Testis (tissue), 3 donors: ENCODE results near the gene SOX6. TPM values are rescaled to one million over a fixed set of nuclear protein-coding genes. Genes with fewer than 3 reads are reported as not detected.

ENCODE experiments used
- DNase-seq: peaks from one replicate; pipeline ENCODE4 v3.0.0-alpha.2; 2019
- H3K27ac ChIP-seq, 2 donors: fragments of 200-600 bp; sonication (generic); one replicate each; pipeline ENCODE4 v1.5.1; 2019
- H3K27me3 ChIP-seq: fragments of 200-600 bp; sonication (generic); one replicate; pipeline ENCODE4 v1.5.1; 2019
- H3K36me3 ChIP-seq: fragments of 200-600 bp; sonication (generic); one replicate; pipeline ENCODE4 v1.5.1; 2017; ENCODE audit warnings: low read depth; ENCODE audit errors: missing control alignments
- H3K4me1 ChIP-seq: fragments of 200-600 bp; sonication (generic); one replicate; pipeline ENCODE4 v1.5.1; 2019
- H3K4me3 ChIP-seq, 2 donors: fragments of 200-600 bp; sonication (generic); one replicate each; pipeline ENCODE4 v1.5.1; 2017 to 2019
- H3K9me3 ChIP-seq: fragments of 200-600 bp; sonication (generic); one replicate; pipeline ENCODE4 v1.5.1; 2017
- CTCF ChIP-seq, 3 experiments: fragments of 450-650 bp in 2 of 3; fragments of 200-600 bp in 1 of 3; sonication (generic) in 1 of 3; IDR thresholded peaks; one replicate each; pipeline ENCODE4 v1.5.1; 2016 to 2019; ENCODE audit warnings: antibody characterized with exemption in 3 of 3, mild to moderate bottlenecking in 2 of 3, moderate library complexity in 1 of 3
- POLR2A ChIP-seq: fragments of 450-650 bp; IDR thresholded peaks from one replicate; pipeline ENCODE4 v1.6.1; 2017; ENCODE audit warnings: antibody characterized with exemption, mild to moderate bottlenecking, moderate library complexity
- WGBS, 2 donors: methylation state at CpG; one replicate each; pipeline ENCODE4 v1.1.5; 2018; 5-methylcytosine and 5-hydroxymethylcytosine counted together
- intact Hi-C: fragments of 100-400 bp; cut with DNase I; formaldehyde crosslinking; loops from one replicate; pipeline ENCODE4 v1.15.1; 2023; ENCODE audit warnings: low total_unique reads
- polyA plus RNA-seq: library from polyadenylated mRNA; stranded (reverse); fragments of 350-450 nt; fragmentation: Illumina TruSeq; extraction: RNeasy Lipid Tissue Mini Kit (QIAGEN cat#74804); gene quantifications from one replicate; pipeline ENCODE4 v1.2.3, GENCODE V29; 2014; ENCODE audit warnings: low read depth, low replicate concordance; ENCODE audit not compliant: insufficient read depth
- total RNA-seq, 2 donors: library from RNA; depleted of rRNA; stranded (reverse); fragments of >200 nt; gene quantifications; one replicate each; pipeline ENCODE4 v1.2.3, GENCODE V29; 2016

SOX6 gene
- total and polyA plus RNA-seq, 3 donors from 2014 or later, result 39.6 to 74.0 (median 52.3) TPM

- no peak for DNase-seq
- no peaks in the 10 kb centered on the region for H3K27me3 ChIP-seq
- H3K4me3 ChIP-seq, result no peak overlapping the region
- TF ChIP-seq POLR2A, result no peak
- TF ChIP-seq CTCF (IDR thresholded peaks at IDR 0.05), result no peak
- H3K36me3 ChIP-seq, result no peaks in the 10 kb centered on the region
- no peaks in the 10 kb centered on the region for H3K9me3 ChIP-seq
- no peak overlapping the region for H3K27ac ChIP-seq
- 97 to 100% methylated on average over 2 of the region's 2 CpGs for WGBS, 2 donors
- H3K4me1 ChIP-seq, result no peaks in the 10 kb centered on the region
- intact Hi-C loops, result no loop called here
Measured at GRCh38 chr11:16087886-16088285, 268.5 kb downstream of the SOX6 start.

- Histone ChIP-seq H3K27ac (no peak overlapping the region), H3K27me3 (no peaks in the 10 kb centered on the region), H3K4me3 (no peak overlapping the region), H3K9me3 (no peaks in the 10 kb centered on the region), H3K4me1 (no peaks in the 10 kb centered on the region), H3K36me3 (no peaks in the 10 kb centered on the region)
- whole genome bisulfite sequencing, 2 donors, result 75 to 89% methylated on average over 7 of the region's 7 CpGs
- intact Hi-C loops, result no loop called here
- no peak for TF ChIP-seq CTCF (IDR thresholded peaks at IDR 0.05)
- TF ChIP-seq POLR2A, result no peak
- no peak for DNase-seq
Measured at GRCh38 chr11:16086229-16086819, 270.0 kb downstream of the SOX6 start.

- H3K9me3 ChIP-seq, result no peaks in the 10 kb centered on the region
- 85 to 91% methylated on average over 2 of the region's 2 CpGs for WGBS, 2 donors
- no peaks in the 10 kb centered on the region for H3K27me3 ChIP-seq
- intact Hi-C loops, result no loop called here
- no peak for DNase-seq
- H3K4me3 ChIP-seq, result no peak overlapping the region
- H3K27ac ChIP-seq, result no peak overlapping the region
- no peaks in the 10 kb centered on the region for H3K4me1 ChIP-seq
- TF ChIP-seq POLR2A (no peak), CTCF (IDR thresholded peaks at IDR 0.05) (no peak)
- no peaks in the 10 kb centered on the region for H3K36me3 ChIP-seq
Measured at GRCh38 chr11:16082095-16083055, 274.0 kb downstream of the SOX6 start.

GRCh38 chr11:16081382-16082094 lies 274.8 kb downstream of the SOX6 start:
- no peak overlapping the region for H3K27ac ChIP-seq
- no peaks in the 10 kb centered on the region for H3K4me1 ChIP-seq
- WGBS, 2 donors, result 68 to 74% methylated on average over 5 of the region's 5 CpGs
- H3K4me3 ChIP-seq, result no peak overlapping the region
- H3K9me3 ChIP-seq, result no peaks in the 10 kb centered on the region
- TF ChIP-seq CTCF (IDR thresholded peaks at IDR 0.05) (no peak), POLR2A (no peak)
- no peaks in the 10 kb centered on the region for H3K27me3 ChIP-seq
- DNase-seq, result no peak
- H3K36me3 ChIP-seq, result no peaks in the 10 kb centered on the region
- intact Hi-C loops, result no loop called here
